LHCN-M2 (cell line): ENCODE measurements around the gene ELL2. TPM values are rescaled to one million over a fixed set of nuclear protein-coding genes. Genes with fewer than 3 reads are reported as not detected.
"Not testable (repeated sequence)": the region's sequence is repeated elsewhere in the genome, so short reads cannot be mapped to it uniquely, and the experiment has no call there.

Source experiments
- DNase-seq: peaks from one replicate; pipeline ENCODE4 v3.0.0-alpha.2; 2012; ENCODE audit warnings: low read depth
- total RNA-seq: library from RNA; depleted of rRNA; stranded (reverse); fragments of >200 nt; gene quantifications from 2 replicates; pipeline ENCODE4 v1.2.3, GENCODE V29; 2014; rRNA removed

The ELL2 gene
- total RNA-seq, 1 experiment from 2014 or later: 84.1 TPM

GRCh38 chr5:95840956-95841705 is 120.5 kb downstream of the ELL2 start:
- DNase-seq: no peak

- no peak for DNase-seq
Observed at GRCh38 chr5:95839658-95840057, 122.0 kb downstream of the ELL2 start.

- DNase-seq: no peak
Observed at GRCh38 chr5:95838556-95838955, 123.1 kb downstream of the ELL2 start.

- DNase-seq: no peak
Observed at GRCh38 chr5:95838001-95838520, 123.6 kb downstream of the ELL2 start.

- no peak for DNase-seq
Observed at GRCh38 chr5:95837492-95837891, 124.2 kb downstream of the ELL2 start.

GRCh38 chr5:95836971-95837370 is 124.7 kb downstream of the ELL2 start:
- DNase-seq: not testable (repeated sequence)

GRCh38 chr5:95836544-95836943 is 125.1 kb downstream of the ELL2 start:
- DNase-seq: no peak

- no peak for DNase-seq
Observed at GRCh38 chr5:95835682-95836385, 125.8 kb downstream of the ELL2 start.

Other genes starting within 250 kb of the ELL2 start
- gene RHOBTB3, start 230.5 kb downstream of the ELL2 start, total RNA-seq: 285 and 300 TPM in 2 replicates
- 108 and 119 TPM in 2 replicates for gene GLRX, start 139.1 kb downstream of the ELL2 start, total RNA-seq